ENCODE measurements around the gene CDH26.
"Not testable (repeated sequence)": the region's sequence is repeated elsewhere in the genome, so short reads cannot be mapped to it uniquely, and the experiment has no call there.

CDH26 gene

DNA sequence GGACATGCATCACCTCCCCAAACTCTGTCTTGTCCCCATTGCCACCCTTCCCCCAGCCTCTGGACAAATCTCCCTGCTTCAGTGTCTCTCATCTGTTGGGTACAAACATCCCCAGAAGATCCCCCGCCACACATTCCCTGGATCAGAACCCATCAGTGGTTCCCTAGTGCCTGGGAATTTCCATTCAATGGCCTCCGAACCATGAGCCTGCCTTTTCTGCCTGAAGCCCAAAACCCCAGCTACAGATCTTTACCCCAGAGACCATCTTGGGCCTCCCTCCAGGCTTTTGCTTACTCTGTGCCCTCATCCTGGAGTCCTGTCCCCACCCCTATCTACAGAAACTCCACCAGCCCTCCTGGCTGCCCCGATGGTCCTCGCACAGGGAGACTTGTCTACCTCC, 78.1 kb downstream of the CDH26 start:
- CTCF ChIA-PET: interaction anchor here (0.7 to 2.3 kb wide), 6 partner anchors 10 to 95 kb away, joined by 3 to 13 read pairs (median 6); no protein-coding TSS in a partner anchor
- no peak overlapping the region for H3K4me3 ChIP-seq (ENCODE audit: low read depth, low read length)
- POLR2A ChIA-PET: no interaction called here
- no peak for TF ChIP-seq CTCF (IDR thresholded peaks at IDR 0.05; ENCODE audit: insufficient read depth, low read length, missing control alignments)
- DNase-seq (ENCODE audit: low read depth, low spot score): no peak

DNA sequence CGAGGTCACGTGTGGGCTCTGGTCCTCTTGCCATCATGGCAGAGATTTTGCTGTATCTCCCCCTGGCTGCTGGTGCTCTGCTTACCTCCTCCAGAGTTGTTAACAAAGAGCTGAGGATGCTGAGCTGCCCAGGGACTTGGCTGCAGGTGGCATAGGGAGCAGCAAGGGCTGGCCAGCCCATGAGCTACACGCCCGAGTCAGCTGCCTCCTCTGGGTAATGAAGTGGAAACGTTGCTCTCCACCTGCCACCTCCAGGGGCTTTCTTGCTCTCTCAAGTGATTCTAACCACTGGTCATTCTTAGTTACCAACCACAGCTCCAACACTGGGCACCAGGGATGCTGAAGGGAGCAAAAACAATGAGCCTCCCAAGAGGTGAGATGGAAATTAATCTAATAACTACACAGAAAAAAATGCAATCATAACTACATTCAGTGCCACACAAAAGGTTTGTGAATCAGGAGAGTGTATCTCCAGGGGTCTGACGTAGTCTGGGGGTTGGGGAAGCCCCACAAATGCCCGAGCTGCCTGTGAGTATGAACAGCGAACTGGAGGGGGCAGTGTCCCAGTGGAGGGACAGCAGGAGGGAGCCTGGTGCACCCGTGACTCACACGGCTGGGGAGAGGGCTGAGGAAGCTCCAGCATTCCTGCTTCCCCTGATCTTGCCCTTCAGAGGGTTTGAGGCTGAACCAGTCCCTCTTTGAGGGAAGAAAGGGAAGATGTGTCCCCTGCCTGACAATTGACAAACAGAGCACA, 78.7 kb downstream of the CDH26 start:
- POLR2A ChIA-PET: no interaction called here
- no peak for DNase-seq (ENCODE audit: low read depth, low spot score)
- peak; percentile 66 for TF ChIP-seq CTCF (IDR thresholded peaks at IDR 0.05; ENCODE audit: insufficient read depth, low read length, missing control alignments)
- CTCF ChIA-PET: interaction anchor here (0.7 to 2.3 kb wide), 6 partner anchors 9 to 96 kb away, joined by 3 to 13 read pairs (median 6); no protein-coding TSS in a partner anchor
- H3K4me3 ChIP-seq (ENCODE audit: low read depth, low read length): no peak overlapping the region

DNA sequence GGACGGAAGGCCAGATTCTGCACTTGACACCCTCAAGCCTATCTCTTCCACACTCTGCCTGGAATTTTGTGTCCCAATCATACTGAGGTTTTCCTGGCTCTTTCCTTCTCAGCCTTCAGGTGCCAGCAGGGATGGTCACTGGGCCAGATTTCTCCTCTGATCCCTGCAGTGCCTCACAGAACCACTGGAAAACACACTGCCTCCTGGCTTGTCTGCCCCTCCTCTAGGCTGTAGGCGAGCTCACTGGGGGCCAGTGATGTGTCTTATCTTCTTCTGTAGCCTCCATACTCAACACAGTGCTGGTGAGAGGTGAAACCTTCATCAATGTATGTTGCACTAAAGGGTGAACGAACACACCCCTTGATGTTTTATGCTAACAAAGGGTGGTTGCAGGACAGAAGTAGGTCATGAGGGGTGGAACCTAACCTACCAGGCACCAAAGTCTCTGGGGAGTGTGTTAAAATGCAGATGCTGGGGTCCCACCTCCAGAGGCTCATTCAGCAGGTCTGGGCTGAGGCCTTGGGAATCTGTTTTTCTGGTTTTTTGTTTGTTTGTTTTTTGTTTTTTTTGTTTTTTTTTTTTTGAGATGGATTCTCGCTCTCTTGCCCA, 80.3 kb downstream of the CDH26 start:
- ChIA-PET POLR2A (no interaction called here), CTCF (no interaction called here)
- no peak for DNase-seq (ENCODE audit: low read depth, low spot score)

DNA sequence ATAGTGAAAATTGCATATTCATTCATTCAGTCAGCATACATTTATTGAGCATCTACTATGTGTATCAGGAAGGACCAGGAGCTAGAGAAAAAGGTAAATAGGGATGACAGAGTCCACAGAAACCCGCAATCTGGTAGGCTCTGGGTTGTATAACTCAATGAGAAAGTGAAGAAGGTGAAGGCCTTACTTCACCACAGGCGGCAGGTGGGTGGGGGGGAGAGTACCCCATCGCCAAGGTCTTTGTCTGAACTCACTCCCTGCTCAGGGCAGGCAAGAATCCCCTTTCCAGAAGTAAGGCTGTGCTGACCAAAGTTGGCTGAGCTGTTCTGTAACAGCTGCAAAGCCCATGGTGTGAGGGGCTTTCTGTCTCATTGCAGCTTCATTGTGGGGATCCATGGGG, 81.3 kb downstream of the CDH26 start:
- POLR2A ChIA-PET: no interaction called here
- DNase-seq (ENCODE audit: low read depth, low spot score): no peak
- no peak for TF ChIP-seq CTCF (IDR thresholded peaks at IDR 0.05; ENCODE audit: insufficient read depth, low read length, missing control alignments)
- no peak overlapping the region for H3K4me3 ChIP-seq (ENCODE audit: low read depth, low read length)
- CTCF ChIA-PET: no interaction called here

More for the DNA sequence above, 80.3 kb downstream of the CDH26 start:
- no peak overlapping the region for H3K4me3 ChIP-seq (ENCODE audit: low read depth, low read length)
- no peak for TF ChIP-seq CTCF (IDR thresholded peaks at IDR 0.05; ENCODE audit: insufficient read depth, low read length, missing control alignments)

GRCh38 chr20:60040471-60041162, 82.4 kb downstream of the CDH26 start:
- H3K4me3 ChIP-seq (ENCODE audit: low read depth, low read length): no peak overlapping the region
- DNase-seq (ENCODE audit: low read depth, low spot score): no peak
- POLR2A ChIA-PET: no interaction called here
- TF ChIP-seq CTCF (IDR thresholded peaks at IDR 0.05; ENCODE audit: insufficient read depth, low read length, missing control alignments): no peak
- CTCF ChIA-PET: interaction anchor here (0.8 to 1.1 kb wide), 2 partner anchors 17 to 19 kb away, joined by 3 read pairs; no protein-coding TSS in a partner anchor

- POLR2A ChIA-PET; DNase-seq (ENCODE audit: low read depth, low spot score): not testable (repeated sequence)
- CTCF ChIA-PET: interaction anchor here (1.1 kb wide), 2 partner anchors 16 to 20 kb away, joined by 3 to 7 read pairs; no protein-coding TSS in a partner anchor
These were observed 83.4 kb downstream of the CDH26 start for GRCh38 chr20:60041436-60042165.

More at GRCh38 chr20:60041436-60042165, 83.4 kb downstream of the CDH26 start:
- not testable (repeated sequence) for H3K4me3 ChIP-seq (ENCODE audit: low read depth, low read length)

Data from AG04449 (cell line).